IMR-90 (cell line): ENCODE measurements around the gene AGTR1. TPM values are rescaled to one million over a fixed set of nuclear protein-coding genes. Genes with fewer than 3 reads are reported as not detected.

Source experiments
- ATAC-seq: fragments of 200-7000 bp; cut with Tn5 transposase; 2 replicates; pipeline ENCODE4 v1.9.1; 2020; ENCODE audit warnings: low read depth, mild to moderate bottlenecking, moderate library complexity
- BruUV-seq: library from RNA; stranded (reverse); fragments of 400-500 nt; replicated peaks from 2 replicates; lab custom pipeline; 2021; lab: Mats Ljungman, UMichigan
- CTCF ChIA-PET: fragments of 300-600 bp; formaldehyde crosslinking; extraction: SDS; loops from one replicate; lab custom pipeline; 2021; ENCODE audit warnings: antibody characterized with exemption; lab: Yijun Ruan, JAX
- POLR2A ChIA-PET: fragments of 300-600 bp; sonication (Branson Sonifier 250); formaldehyde crosslinking; loops from one replicate; lab custom pipeline; 2022; ENCODE audit warnings: antibody characterized with exemption; ENCODE audit not compliant: unreplicated experiment; lab: Charles Lee
- DNase-seq: peaks from one replicate; pipeline ENCODE4 v3.0.0; 2013
- H2AFZ ChIP-seq: replicated peaks from 2 replicates; pipeline ENCODE3; 2013; ENCODE audit warnings: low read length, mild to moderate bottlenecking; ENCODE audit not compliant: poor library complexity
- H2AK5ac ChIP-seq: 2 replicates; pipeline ENCODE4 v1.6.1; 2013; ENCODE audit warnings: low read depth, low read length, inconsistent platforms
- H2AK9ac ChIP-seq: replicated peaks from 2 replicates; pipeline ENCODE3; 2013; ENCODE audit warnings: mild to moderate bottlenecking, low read depth, low read length, moderate library complexity; ENCODE audit not compliant: poor library complexity
- H2BK120ac ChIP-seq: 2 replicates; pipeline ENCODE4 v1.6.1; 2013; ENCODE audit warnings: low read depth, low read length, inconsistent platforms
- H2BK15ac ChIP-seq: 3 replicates; pipeline ENCODE4 v1.6.1; 2013; ENCODE audit warnings: low read depth, low read length, inconsistent platforms
- H2BK20ac ChIP-seq: 2 replicates; pipeline ENCODE4 v1.6.1; 2013; ENCODE audit warnings: low read depth, mild to moderate bottlenecking, inconsistent platforms, low read length, moderate library complexity
- H2BK5ac ChIP-seq: 2 replicates; pipeline ENCODE4 v1.6.1; 2013; ENCODE audit warnings: mild to moderate bottlenecking, low read depth, low read length, inconsistent platforms; ENCODE audit not compliant: poor library complexity, severe bottlenecking
- H3K14ac ChIP-seq: replicated peaks from 2 replicates; pipeline ENCODE4 v1.6.1; 2013; ENCODE audit warnings: low read depth, low read length, inconsistent platforms
- H3K18ac ChIP-seq: 2 replicates; pipeline ENCODE4 v1.6.1; 2013; ENCODE audit warnings: low read depth, low read length, control low read depth
- H3K23ac ChIP-seq: 2 replicates; pipeline ENCODE4 v1.6.1; 2013; ENCODE audit warnings: low read depth, low read length, inconsistent platforms
- H3K27ac ChIP-seq: 2 replicates; pipeline ENCODE4 v1.5.1; 2013; ENCODE audit warnings: mild to moderate bottlenecking, control low read depth, low read length; ENCODE audit not compliant: insufficient read depth
- H3K27me3 ChIP-seq: 2 replicates; pipeline ENCODE4 v1.6.1; 2013; ENCODE audit warnings: low read length; ENCODE audit not compliant: control insufficient read depth, insufficient read depth
- H3K36me3 ChIP-seq: 2 replicates; pipeline ENCODE4 v1.6.1; 2013; ENCODE audit warnings: low read length, mixed read lengths; ENCODE audit not compliant: control insufficient read depth, insufficient read depth
- H3K4ac ChIP-seq: 2 replicates; pipeline ENCODE4 v1.6.1; 2013; ENCODE audit warnings: low read depth, low read length, inconsistent platforms
- H3K4me1 ChIP-seq: 2 replicates; pipeline ENCODE4 v1.6.1; 2013; ENCODE audit warnings: low read length, mixed read lengths; ENCODE audit not compliant: control insufficient read depth, insufficient read depth
- H3K4me2 ChIP-seq: 2 replicates; pipeline ENCODE4 v1.6.1; 2013; ENCODE audit warnings: low read depth, mild to moderate bottlenecking, control low read depth, low read length, moderate library complexity
- H3K4me3 ChIP-seq: 2 replicates; pipeline ENCODE4 v1.5.1; 2013; ENCODE audit warnings: low read depth, mild to moderate bottlenecking, control low read depth, low read length, moderate library complexity; ENCODE audit not compliant: insufficient read depth
- H3K56ac ChIP-seq: 2 replicates; pipeline ENCODE4 v1.6.1; 2013; ENCODE audit warnings: low read length, inconsistent platforms; ENCODE audit not compliant: insufficient read depth; ENCODE audit errors: extremely low read depth
- H3K79me1 ChIP-seq, 2 experiments: 2 replicates each; pipeline ENCODE4 v1.6.1; 2013; ENCODE audit warnings: low read length in 2 of 2, inconsistent platforms in 1 of 2, low read depth in 1 of 2
- H3K9ac ChIP-seq: 2 replicates; pipeline ENCODE4 v1.6.1; 2013; ENCODE audit warnings: low read depth, low read length, control low read depth
- H3K9me1 ChIP-seq: 2 replicates; pipeline ENCODE4 v1.6.1; 2013; ENCODE audit warnings: low read length, inconsistent platforms; ENCODE audit not compliant: insufficient read depth
- H3K9me3 ChIP-seq: 2 replicates; pipeline ENCODE4 v1.6.1; 2013; ENCODE audit warnings: low read length; ENCODE audit not compliant: control insufficient read depth, insufficient read depth
- H4K20me1 ChIP-seq: 2 replicates; pipeline ENCODE4 v1.6.1; 2013; ENCODE audit warnings: low read length, inconsistent platforms; ENCODE audit not compliant: insufficient read depth
- H4K5ac ChIP-seq: 2 replicates; pipeline ENCODE4 v1.6.1; 2013; ENCODE audit warnings: mild to moderate bottlenecking, low read depth, low read length, control low read depth
- H4K8ac ChIP-seq, 2 experiments: 2 replicates each; pipeline ENCODE4 v1.6.1; 2013; ENCODE audit warnings: low read depth in 2 of 2, low read length in 2 of 2, control low read depth in 1 of 2, inconsistent platforms in 1 of 2
- H4K91ac ChIP-seq: 2 replicates; pipeline ENCODE4 v1.6.1; 2013; ENCODE audit warnings: low read depth, low read length, inconsistent platforms; ENCODE audit not compliant: insufficient read depth
- BHLHE40 ChIP-seq: fragments of 150-350 bp; IDR thresholded peaks from 2 replicates; pipeline ENCODE4 v1.6.1; 2016; ENCODE audit warnings: mild to moderate bottlenecking, low read depth, low read length
- CEBPB ChIP-seq: IDR thresholded peaks from 2 replicates; pipeline ENCODE4 v1.6.1; 2012; ENCODE audit warnings: low read depth, low read length, improper control_type of control experiment
- CHD1 ChIP-seq: IDR thresholded peaks from 2 replicates; pipeline ENCODE4 v1.6.1; 2012; ENCODE audit warnings: low read depth, low read length, improper control_type of control experiment
- FOS ChIP-seq: fragments of 150-350 bp; IDR thresholded peaks from 2 replicates; pipeline ENCODE4 v1.6.1; 2016; ENCODE audit warnings: low read depth, low read length
- MAZ ChIP-seq: IDR thresholded peaks from 2 replicates; pipeline ENCODE4 v1.6.1; 2012; ENCODE audit warnings: low read depth, mild to moderate bottlenecking, low read length, improper control_type of control experiment, moderate library complexity, borderline replicate concordance
- MXI1 ChIP-seq: IDR thresholded peaks from 2 replicates; pipeline ENCODE4 v1.6.1; 2012; ENCODE audit warnings: low read depth, mild to moderate bottlenecking, low read length, moderate library complexity, borderline replicate concordance
- NFE2L2 ChIP-seq: fragments of 150-350 bp; IDR thresholded peaks from 2 replicates; pipeline ENCODE4 v1.6.1; 2016; ENCODE audit warnings: low read depth, mild to moderate bottlenecking, low read length
- POLR2A ChIP-seq: IDR thresholded peaks from 2 replicates; pipeline ENCODE4 v1.6.1; 2012; ENCODE audit warnings: mild to moderate bottlenecking, low read depth, low read length
- RAD21 ChIP-seq: IDR thresholded peaks from 2 replicates; pipeline ENCODE4 v1.6.1; 2012; ENCODE audit warnings: low read length, improper control_type of control experiment
- RCOR1 ChIP-seq: IDR thresholded peaks from 2 replicates; pipeline ENCODE4 v1.6.1; 2012; ENCODE audit warnings: mild to moderate bottlenecking, low read length, improper control_type of control experiment; ENCODE audit not compliant: insufficient replicate concordance
- RFX5 ChIP-seq: IDR thresholded peaks from 2 replicates; pipeline ENCODE4 v1.8.0; 2012; ENCODE audit warnings: low read depth, mild to moderate bottlenecking, low read length, moderate library complexity
- WGBS, 2 experiments: methylation state at CpG; one replicate each; pipeline versions ENCODE4 v1.1.5 to v1.1.7; 2013; ENCODE audit warnings: missing lambda C conversion rate in 2 of 2; ENCODE audit not compliant: insufficient read length in 1 of 2; ENCODE audit errors: extremely low coverage in 2 of 2; 5-methylcytosine and 5-hydroxymethylcytosine counted together
- dilution Hi-C: fragments of 300-500 bp; cut with HindIII; formaldehyde crosslinking; loops from one replicate; pipeline ENCODE4 v1.14.3; 2018; ENCODE audit warnings: low sequenced_read_pairs; ENCODE audit not compliant: unreplicated experiment
- in situ Hi-C: fragments of 300-500 bp; cut with MboI; formaldehyde crosslinking; loops from 3 replicates; pipeline ENCODE4 v1.14.3; 2019; ENCODE audit warnings: low sequenced_read_pairs, inconsistent platforms, mixed read lengths
- intact Hi-C: fragments of 100-400 bp; cut with micrococcal nuclease; formaldehyde crosslinking; loops from 2 replicates; pipeline ENCODE4 v1.10.0; 2022
- polyA plus RNA-seq, 3 experiments: library from polyadenylated mRNA; depleted of rRNA; stranded (reverse); fragments of >200 nt; gene quantifications; 2 replicates each; pipeline ENCODE4 v1.2.3, GENCODE V29; 2012; ENCODE audit warnings: low replicate concordance in 1 of 3
- total RNA-seq: library from RNA; depleted of rRNA; stranded (reverse); fragments of >200 nt; gene quantifications from 2 replicates; pipeline ENCODE4 v1.2.3, GENCODE V29; 2012
- TF ChIP-seq, protein P1 (sequence below): conservative IDR thresholded peaks from 2 replicates; pipeline ENCODE4 v1.5.1; 2012; ENCODE audit warnings: mild to moderate bottlenecking, low read depth, low read length, improper control_type of control experiment

Gene AGTR1
- total and polyA plus RNA-seq, 2 of the 4 experiments (the other 2 are of a cell fraction) = 2.2 to 2.7 TPM

GRCh38 chr3:148790851-148791735 is 93.4 kb downstream of the AGTR1 start:
- Histone ChIP-seq H4K8ac (no peak overlapping the region), H3K18ac (no peak overlapping the region), H3K4ac (no peak overlapping the region), H3K4me2 (no peak overlapping the region), H2AFZ (no peak overlapping the region), H3K4me1 (no peaks in the 10 kb centered on the region), H2BK15ac (no peak overlapping the region), H3K9me1 (no peaks in the 10 kb centered on the region), H3K14ac (no peak overlapping the region), H3K4me3 (no peak overlapping the region), H3K27me3 (peaks cover 3% of the 10 kb centered on the region; the same call in 1 of the 2 replicates), H4K20me1 (no peaks in the 10 kb centered on the region), H2BK20ac (no peak overlapping the region), H2BK120ac (no peak overlapping the region), H4K5ac (no peak overlapping the region), H2AK5ac (no peak overlapping the region), H3K9ac (no peak overlapping the region), H3K56ac (no peak overlapping the region), H2BK5ac (no peak overlapping the region), H3K27ac (no peak overlapping the region), H2AK9ac (no peak overlapping the region), H3K9me3 (no peaks in the 10 kb centered on the region), H3K23ac (no peak overlapping the region), H3K36me3 (no peaks in the 10 kb centered on the region), H3K79me1 (no peaks in the 10 kb centered on the region), H4K91ac (no peak overlapping the region)
- POLR2A ChIA-PET = no interaction called here
- dilution Hi-C loops = no loop called here
- CTCF ChIA-PET = no interaction called here
- in situ Hi-C loops = no loop called here
- ATAC-seq (no peak), DNase-seq (no peak)
- WGBS, 2 experiments = 64% methylated on average over 5 of the region's 6 CpGs; no CpG with 5 or more reads in 1 of the 2 experiments
- intact Hi-C loops = no loop called here
- BruUV-seq = no TSS peak
- TF ChIP-seq BHLHE40 (no peak), RAD21 (no peak), RCOR1 (no peak), POLR2A (no peak), MXI1 (no peak), NFE2L2 (no peak), CHD1 (no peak), CEBPB (no peak), RFX5 (no peak), FOS (no peak), MAZ (no peak)
- TF ChIP-seq, protein P1, sequence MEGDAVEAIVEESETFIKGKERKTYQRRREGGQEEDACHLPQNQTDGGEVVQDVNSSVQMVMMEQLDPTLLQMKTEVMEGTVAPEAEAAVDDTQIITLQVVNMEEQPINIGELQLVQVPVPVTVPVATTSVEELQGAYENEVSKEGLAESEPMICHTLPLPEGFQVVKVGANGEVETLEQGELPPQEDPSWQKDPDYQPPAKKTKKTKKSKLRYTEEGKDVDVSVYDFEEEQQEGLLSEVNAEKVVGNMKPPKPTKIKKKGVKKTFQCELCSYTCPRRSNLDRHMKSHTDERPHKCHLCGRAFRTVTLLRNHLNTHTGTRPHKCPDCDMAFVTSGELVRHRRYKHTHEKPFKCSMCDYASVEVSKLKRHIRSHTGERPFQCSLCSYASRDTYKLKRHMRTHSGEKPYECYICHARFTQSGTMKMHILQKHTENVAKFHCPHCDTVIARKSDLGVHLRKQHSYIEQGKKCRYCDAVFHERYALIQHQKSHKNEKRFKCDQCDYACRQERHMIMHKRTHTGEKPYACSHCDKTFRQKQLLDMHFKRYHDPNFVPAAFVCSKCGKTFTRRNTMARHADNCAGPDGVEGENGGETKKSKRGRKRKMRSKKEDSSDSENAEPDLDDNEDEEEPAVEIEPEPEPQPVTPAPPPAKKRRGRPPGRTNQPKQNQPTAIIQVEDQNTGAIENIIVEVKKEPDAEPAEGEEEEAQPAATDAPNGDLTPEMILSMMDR = no peak
